Right cardiac atrium (tissue), 5 donors: ENCODE data around the gene PDGFD. TPM values are rescaled to one million over a fixed set of nuclear protein-coding genes. Genes with fewer than 3 reads are reported as not detected.

ENCODE experiments used
- ATAC-seq, 2 donors: fragments of 200-7000 bp; cut with Tn5 transposase; one replicate each; pipeline versions ENCODE4 v1.8.0 to v1.9.1; 2020; ENCODE audit warnings: moderate library complexity in 2 of 2, mild to moderate bottlenecking in 1 of 2
- DNase-seq, 3 donors: peaks; one replicate each; pipeline ENCODE4 v3.0.0-alpha.2; 2020
- H3K27ac ChIP-seq: one replicate; pipeline ENCODE4 v1.5.1; 2013; ENCODE audit warnings: mild to moderate bottlenecking, low read length, control low read depth, moderate library complexity
- H3K27me3 ChIP-seq: one replicate; pipeline ENCODE4 v1.6.1; 2013; ENCODE audit not compliant: control insufficient read depth, insufficient read depth
- H3K4me1 ChIP-seq: one replicate; pipeline ENCODE4 v1.6.1; 2013; ENCODE audit warnings: low read length; ENCODE audit not compliant: control insufficient read depth, insufficient read depth
- H3K4me3 ChIP-seq: one replicate; pipeline ENCODE4 v1.5.1; 2013; ENCODE audit warnings: low read length, control low read depth
- H3K9me3 ChIP-seq: one replicate; pipeline ENCODE4 v1.6.1; 2013; ENCODE audit warnings: low read length; ENCODE audit not compliant: control insufficient read depth
- WGBS: extraction: QIAGEN DNeasy Blood & Tissue Kit; methylation state at CpG from one replicate; pipeline ENCODE4 v1.1.7; 2013; 5-methylcytosine and 5-hydroxymethylcytosine counted together
- intact Hi-C, 4 donors: fragments of 100-400 bp; cut with DNase I; formaldehyde crosslinking; loops; one replicate each; pipeline versions ENCODE4 v1.11.0 to v1.14.0; 2022 to 2023
- polyA plus RNA-seq: library from polyadenylated mRNA; stranded (reverse); fragments of 200-250 nt; gene quantifications from one replicate; pipeline ENCODE4 v1.2.3, GENCODE V29; 2013
- total RNA-seq, 4 donors: library from RNA; stranded (reverse); fragmentation: NEBNext Ultra II Directional; extraction: Animal tissue kit (Norgen Biotek cat#: 25700); gene quantifications; one replicate each; pipeline ENCODE4 v1.2.1, GENCODE V29; 2021
- donor health status: healthy with polysubstance abuse.
- donor health status: DM: no; HTN: yes; CAD: no.
- donor health status: DM: no; HTN: no; CAD: no.
- donor health status: DM: no; HTN: yes; CAD: no; lungs with severe emphysema.
- donor health status: DM: yes; HTN: yes; CAD: no.

The PDGFD gene
- total and polyA plus RNA-seq, 5 donors: 10.5 to 20.1 (median 15.8) TPM

GRCh38 chr11:104094576-104094975 is 69.4 kb downstream of the PDGFD start:
- ATAC-seq: no peak
- H3K4me1 ChIP-seq: peaks cover 2% of the 10 kb centered on the region
- no peak for DNase-seq
- no peak overlapping the region for H3K27ac ChIP-seq
- intact Hi-C loops: no loop called here
- no peak overlapping the region for H3K4me3 ChIP-seq
- no peaks in the 10 kb centered on the region for H3K27me3 ChIP-seq
- no peaks in the 10 kb centered on the region for H3K9me3 ChIP-seq
- 77% methylated on average over 3 of the region's 3 CpGs for WGBS

DNA sequence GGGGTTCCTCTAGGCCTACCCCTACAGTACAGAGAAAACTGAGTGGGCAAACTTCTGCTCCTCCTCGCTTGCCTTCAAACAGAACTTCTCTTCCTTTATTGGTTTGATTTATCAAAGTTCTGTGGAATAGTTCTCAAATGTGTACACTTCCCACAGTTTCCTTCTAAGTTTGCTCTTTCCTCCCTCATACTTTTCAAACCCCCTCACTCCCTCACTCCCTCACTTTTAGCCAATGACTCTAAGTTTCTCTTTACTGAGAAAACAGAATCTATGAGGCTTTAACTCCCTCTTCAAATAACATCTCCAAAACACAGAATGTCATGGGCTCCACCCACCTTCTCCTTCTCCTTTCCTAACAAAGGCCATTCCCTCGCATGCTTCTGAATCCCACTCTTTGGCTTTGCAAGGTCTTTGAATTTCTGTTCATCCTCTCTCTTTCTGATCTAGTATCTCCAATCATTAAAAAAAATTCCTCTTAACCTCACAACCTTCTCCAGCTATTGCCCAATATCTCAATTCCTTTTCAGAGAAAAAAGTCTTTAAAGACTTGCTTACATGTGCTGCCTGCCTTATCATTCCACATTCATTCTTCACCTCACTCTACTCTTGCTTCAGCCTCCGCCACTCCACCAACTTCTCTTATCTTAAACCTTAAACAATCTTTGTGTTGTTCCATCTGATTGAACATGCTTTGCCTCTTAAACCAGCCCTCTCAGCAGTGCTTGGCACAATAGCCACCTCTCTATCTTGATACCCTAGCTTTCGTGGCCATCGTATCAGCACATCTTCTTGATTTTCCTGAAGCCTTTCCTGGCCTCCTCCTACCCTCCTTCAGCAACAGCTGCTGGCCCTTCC is 70.3 kb downstream of the PDGFD start:
- DNase-seq: no peak
- no peak overlapping the region for H3K4me3 ChIP-seq
- intact Hi-C loops: no loop called here
- WGBS: 91% methylated on average over 5 of the region's 5 CpGs
- no peak overlapping the region for H3K27ac ChIP-seq
- no peak for ATAC-seq
- no peaks in the 10 kb centered on the region for H3K9me3 ChIP-seq
- H3K4me1 ChIP-seq: peaks cover 2% of the 10 kb centered on the region
- H3K27me3 ChIP-seq: no peaks in the 10 kb centered on the region

GRCh38 chr11:104092744-104093143 is 71.2 kb downstream of the PDGFD start:
- WGBS: 88% methylated on average over 2 of the region's 2 CpGs
- intact Hi-C loops: no loop called here
- Histone ChIP-seq H3K4me1 (peaks cover 2% of the 10 kb centered on the region), H3K4me3 (no peak overlapping the region), H3K27ac (no peak overlapping the region), H3K27me3 (no peaks in the 10 kb centered on the region), H3K9me3 (no peaks in the 10 kb centered on the region)
- ATAC-seq (no peak), DNase-seq (no peak)

DNA sequence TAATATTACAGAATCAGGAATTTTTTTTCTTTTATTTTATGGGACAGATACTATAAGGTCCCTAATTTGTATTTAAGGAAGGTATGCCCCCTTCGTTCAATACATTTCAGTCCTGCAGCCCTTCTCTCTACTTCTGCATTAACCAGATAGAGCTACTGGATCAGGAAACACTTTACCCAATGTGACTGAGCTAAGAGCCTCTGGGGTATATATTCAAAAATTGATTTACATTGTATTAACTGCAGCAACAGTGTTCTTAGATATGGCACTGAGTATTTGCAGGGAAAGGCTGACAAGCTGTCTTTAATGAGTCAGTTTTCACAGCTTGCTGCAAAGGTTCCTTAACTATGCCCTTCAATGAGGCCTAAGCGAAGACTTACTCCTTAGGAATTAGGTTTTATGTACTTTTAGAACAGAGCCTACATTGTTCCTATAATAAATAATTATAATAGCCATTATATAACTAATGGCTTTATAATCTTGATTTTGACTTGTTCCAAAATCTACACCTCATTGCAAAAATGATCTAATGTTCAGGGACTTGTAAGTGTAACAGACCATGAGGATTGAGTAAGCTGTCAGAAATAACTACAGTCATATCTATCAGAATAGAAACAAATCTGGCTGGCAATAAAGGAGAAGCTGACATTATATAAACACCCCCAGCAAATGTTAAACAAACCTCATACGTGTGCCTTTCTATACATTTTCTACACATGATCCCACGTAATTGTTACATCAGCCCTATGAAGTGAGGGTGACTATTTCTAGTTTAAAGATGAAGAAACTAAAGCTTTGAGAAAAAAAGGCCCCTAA is 72.5 kb downstream of the PDGFD start:
- intact Hi-C loops: no loop called here
- Histone ChIP-seq H3K4me1 (no peaks in the 10 kb centered on the region), H3K27ac (no peak overlapping the region), H3K4me3 (no peak overlapping the region), H3K27me3 (no peaks in the 10 kb centered on the region), H3K9me3 (no peaks in the 10 kb centered on the region)
- 76% methylated on average over 4 of the region's 4 CpGs for WGBS
- ATAC-seq (no peak), DNase-seq (no peak)

GRCh38 chr11:104090767-104091166 is 73.2 kb downstream of the PDGFD start:
- DNase-seq: no peak
- Histone ChIP-seq H3K9me3 (no peaks in the 10 kb centered on the region), H3K27ac (no peak overlapping the region), H3K27me3 (no peaks in the 10 kb centered on the region), H3K4me1 (no peaks in the 10 kb centered on the region), H3K4me3 (no peak overlapping the region)
- no peak for ATAC-seq
- intact Hi-C loops: no loop called here
- 42% methylated on average over 3 of the region's 3 CpGs for WGBS

DNA sequence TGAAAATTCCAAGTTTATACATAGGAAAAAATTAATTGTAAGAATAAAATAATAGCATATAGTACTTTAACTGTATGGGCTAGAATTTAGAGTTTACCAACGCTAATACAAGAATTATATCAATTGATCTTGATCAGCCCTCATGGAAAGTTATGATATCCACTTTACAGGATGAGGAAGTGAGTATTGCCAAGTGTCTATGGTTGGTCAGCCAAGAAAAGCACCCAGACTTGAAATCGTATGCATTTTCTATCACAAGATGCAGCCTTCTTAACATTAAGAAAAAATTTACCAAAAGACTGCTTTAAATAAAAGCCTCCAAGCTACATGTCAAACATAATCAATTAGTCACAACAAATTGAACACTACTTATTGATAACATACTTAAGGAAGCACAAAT is 74.5 kb downstream of the PDGFD start:
- WGBS: 40% methylated on average over 2 of the region's 2 CpGs
- intact Hi-C loops: no loop called here
- Histone ChIP-seq H3K27me3 (no peaks in the 10 kb centered on the region), H3K4me3 (no peak overlapping the region), H3K4me1 (no peaks in the 10 kb centered on the region), H3K27ac (no peak overlapping the region), H3K9me3 (no peaks in the 10 kb centered on the region)
- DNase-seq (no peak), ATAC-seq (no peak)

DNA sequence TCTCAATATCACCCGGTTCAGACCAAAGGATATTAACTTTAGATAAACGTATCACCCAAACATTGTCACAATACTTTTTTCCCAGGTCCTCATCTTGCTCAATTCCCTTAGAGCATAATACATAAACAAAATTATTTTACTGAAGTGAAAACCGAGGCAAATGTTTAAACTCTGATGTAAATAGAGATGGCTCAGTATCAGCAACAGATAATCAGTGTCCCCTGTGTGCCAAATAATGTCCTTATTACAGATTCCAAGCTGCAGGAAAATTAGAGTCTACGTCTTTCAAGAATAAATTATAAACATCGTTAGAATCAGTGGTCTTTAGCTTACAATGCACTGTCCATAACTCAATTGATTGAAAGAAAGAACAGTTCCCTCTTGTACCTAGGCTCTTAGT is 77.3 kb downstream of the PDGFD start:
- H3K4me3 ChIP-seq: no peak overlapping the region
- no peaks in the 10 kb centered on the region for H3K4me1 ChIP-seq
- no peak for ATAC-seq
- H3K27me3 ChIP-seq: no peaks in the 10 kb centered on the region
- 53% methylated on average over 5 of the region's 5 CpGs for WGBS
- H3K27ac ChIP-seq: no peak overlapping the region
- H3K9me3 ChIP-seq: no peaks in the 10 kb centered on the region
- intact Hi-C loops: no loop called here
- DNase-seq: no peak

- intact Hi-C loops: no loop called here
- ATAC-seq: no peak
Measured at GRCh38 chr11:104078995-104079394, 85.0 kb downstream of the PDGFD start.

GRCh38 chr11:104078245-104078644 is 85.7 kb downstream of the PDGFD start:
- Histone ChIP-seq H3K9me3 (no peaks in the 10 kb centered on the region), H3K27me3 (no peaks in the 10 kb centered on the region), H3K4me1 (no peaks in the 10 kb centered on the region), H3K4me3 (no peak overlapping the region), H3K27ac (no peak overlapping the region)
- DNase-seq (no peak), ATAC-seq (no peak)
- 51% methylated on average over 4 of the region's 4 CpGs for WGBS
- intact Hi-C loops: no loop called here

More at GRCh38 chr11:104078995-104079394, 85.0 kb downstream of the PDGFD start:
- no peak for DNase-seq
- no peak overlapping the region for H3K27ac ChIP-seq
- H3K9me3 ChIP-seq: no peaks in the 10 kb centered on the region
- no peaks in the 10 kb centered on the region for H3K27me3 ChIP-seq
- no peaks in the 10 kb centered on the region for H3K4me1 ChIP-seq
- no peak overlapping the region for H3K4me3 ChIP-seq

DNA sequence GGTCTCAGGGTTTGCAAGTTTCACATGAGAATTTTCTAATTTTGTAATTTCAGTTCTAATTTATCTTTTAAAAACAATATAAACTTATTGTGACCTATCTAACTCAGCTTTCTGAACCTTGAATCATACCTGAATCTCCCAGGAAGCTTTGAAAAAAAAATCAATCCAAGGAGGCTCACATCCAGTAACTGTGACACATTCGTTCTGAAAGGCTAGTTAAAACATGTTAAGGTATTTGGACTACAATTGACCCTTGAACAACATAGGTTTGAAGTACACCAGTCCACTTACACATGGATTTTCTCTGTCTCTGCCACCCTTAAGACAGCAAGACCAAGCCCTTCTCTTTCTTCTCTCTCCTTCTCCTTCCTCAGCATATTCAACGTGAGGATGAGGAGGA is 87.5 kb downstream of the PDGFD start:
- Histone ChIP-seq H3K4me3 (no peak overlapping the region), H3K27ac (no peak overlapping the region), H3K27me3 (no peaks in the 10 kb centered on the region), H3K9me3 (no peaks in the 10 kb centered on the region), H3K4me1 (no peaks in the 10 kb centered on the region)
- intact Hi-C loops: no loop called here
- no peak for DNase-seq
- 88% methylated on average over 2 of the region's 2 CpGs for WGBS
- no peak for ATAC-seq

DNA sequence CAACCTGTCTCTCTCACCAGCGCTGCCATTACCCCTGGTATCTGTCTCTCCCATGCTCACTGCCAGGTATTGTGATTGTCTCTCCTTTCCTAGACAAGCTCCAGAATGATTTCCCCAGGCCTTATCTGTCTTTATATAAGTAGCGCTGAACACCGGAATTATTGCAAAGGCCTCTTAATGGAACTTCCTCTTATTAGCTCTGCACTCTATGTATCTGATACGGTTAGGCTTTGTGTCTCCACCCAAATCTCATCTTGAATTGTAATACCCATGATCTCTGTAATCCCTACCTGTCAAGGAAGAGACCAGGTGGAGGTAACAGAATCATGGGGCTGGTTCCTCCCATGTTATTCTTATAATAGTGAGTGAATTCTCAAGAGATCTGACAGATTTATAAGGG is 88.2 kb downstream of the PDGFD start:
- H3K27me3 ChIP-seq: no peaks in the 10 kb centered on the region
- no peak overlapping the region for H3K4me3 ChIP-seq
- no peaks in the 10 kb centered on the region for H3K9me3 ChIP-seq
- intact Hi-C loops: no loop called here
- DNase-seq: no peak
- no peak for ATAC-seq
- H3K4me1 ChIP-seq: no peaks in the 10 kb centered on the region
- no peak overlapping the region for H3K27ac ChIP-seq
- WGBS: 88% methylated on average over 4 of the region's 4 CpGs
